ENCODE data around the gene MAP3K14.

DNA sequence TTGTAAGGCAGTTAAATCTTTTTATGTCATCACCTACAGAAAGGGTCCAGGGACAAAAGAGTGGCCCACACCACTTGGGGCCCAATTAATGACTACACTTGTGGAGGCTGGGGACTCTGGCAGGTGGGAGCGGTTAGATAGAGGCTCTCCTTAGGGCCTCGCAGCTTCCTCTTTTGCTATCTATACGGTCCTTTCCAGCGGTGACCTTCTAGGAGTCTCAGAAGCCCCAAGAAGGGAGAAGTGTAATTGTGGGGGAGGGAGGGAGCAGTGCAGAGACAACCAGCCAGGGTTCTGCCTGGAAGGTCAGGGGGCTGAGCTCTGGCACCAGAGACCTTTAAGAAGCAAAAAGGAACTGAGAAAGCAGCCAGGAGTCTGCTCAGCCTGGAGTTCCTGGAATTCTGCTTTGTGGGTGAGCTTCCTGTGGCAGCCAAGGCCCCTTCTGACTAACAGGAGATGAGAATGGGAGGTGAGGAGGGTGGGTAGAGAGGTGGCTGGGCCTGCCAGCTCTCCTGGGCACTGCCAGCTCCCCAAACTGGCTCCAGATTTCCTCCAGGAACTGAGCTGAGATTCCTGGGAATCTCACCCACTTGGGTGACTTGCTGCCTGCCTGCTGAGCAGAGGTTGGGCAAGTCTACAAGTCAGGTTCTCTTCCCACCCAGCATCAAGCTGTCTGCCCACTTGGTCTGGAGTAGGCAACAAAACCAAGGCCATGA is 16.3 kb upstream of the MAP3K14 start:
- TF ChIP-seq, protein P1, sequence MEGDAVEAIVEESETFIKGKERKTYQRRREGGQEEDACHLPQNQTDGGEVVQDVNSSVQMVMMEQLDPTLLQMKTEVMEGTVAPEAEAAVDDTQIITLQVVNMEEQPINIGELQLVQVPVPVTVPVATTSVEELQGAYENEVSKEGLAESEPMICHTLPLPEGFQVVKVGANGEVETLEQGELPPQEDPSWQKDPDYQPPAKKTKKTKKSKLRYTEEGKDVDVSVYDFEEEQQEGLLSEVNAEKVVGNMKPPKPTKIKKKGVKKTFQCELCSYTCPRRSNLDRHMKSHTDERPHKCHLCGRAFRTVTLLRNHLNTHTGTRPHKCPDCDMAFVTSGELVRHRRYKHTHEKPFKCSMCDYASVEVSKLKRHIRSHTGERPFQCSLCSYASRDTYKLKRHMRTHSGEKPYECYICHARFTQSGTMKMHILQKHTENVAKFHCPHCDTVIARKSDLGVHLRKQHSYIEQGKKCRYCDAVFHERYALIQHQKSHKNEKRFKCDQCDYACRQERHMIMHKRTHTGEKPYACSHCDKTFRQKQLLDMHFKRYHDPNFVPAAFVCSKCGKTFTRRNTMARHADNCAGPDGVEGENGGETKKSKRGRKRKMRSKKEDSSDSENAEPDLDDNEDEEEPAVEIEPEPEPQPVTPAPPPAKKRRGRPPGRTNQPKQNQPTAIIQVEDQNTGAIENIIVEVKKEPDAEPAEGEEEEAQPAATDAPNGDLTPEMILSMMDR (IDR thresholded peaks at IDR 0.05; ENCODE audit: insufficient read depth, low read length, poor library complexity, severe bottlenecking): no peak
- TF ChIP-seq EZH2phosphoT487 (conservative IDR thresholded peaks at IDR 0.05; ENCODE audit: low read length): no peak
